Activated T-helper 1 cell treated with anti-CD3 and anti-CD28 coated beads, Interleukin-2, amount 50 U/mL, for 16 hours (primary cell): ENCODE data around the gene NRXN3.

Experiments used
- DNase-seq, 2 donors: peaks; one replicate each; pipeline ENCODE4 v3.0.0-alpha.2; 2020; ENCODE audit warnings: low read depth in 1 of 2, low spot score in 1 of 2

NRXN3 gene

GRCh38 chr14:78705989-78706388, 535.8 kb downstream of the NRXN3 start:
- DNase-seq: no peak

- no peak for DNase-seq
Observed at GRCh38 chr14:78709795-78710557, 539.8 kb downstream of the NRXN3 start.

GRCh38 chr14:78710963-78711362, 540.8 kb downstream of the NRXN3 start:
- DNase-seq: no peak

- DNase-seq: no peak
Observed at GRCh38 chr14:78713716-78714115, 543.5 kb downstream of the NRXN3 start.

- no peak for DNase-seq
Observed at GRCh38 chr14:78714711-78715110, 544.5 kb downstream of the NRXN3 start.

- no peak for DNase-seq
Observed at GRCh38 chr14:78721756-78722480, 551.7 kb downstream of the NRXN3 start.

GRCh38 chr14:78725086-78725485, 554.9 kb downstream of the NRXN3 start:
- DNase-seq: no peak

GRCh38 chr14:78737116-78737515, 566.9 kb downstream of the NRXN3 start:
- no peak for DNase-seq

- no peak for DNase-seq
Observed at GRCh38 chr14:78737601-78738000, 567.4 kb downstream of the NRXN3 start.

GRCh38 chr14:78746086-78746595, 576.0 kb downstream of the NRXN3 start:
- DNase-seq: no peak

GRCh38 chr14:78747813-78748212, 577.6 kb downstream of the NRXN3 start:
- no peak for DNase-seq

GRCh38 chr14:78752518-78753188, 582.5 kb downstream of the NRXN3 start:
- no peak for DNase-seq

- DNase-seq: no peak
Observed at GRCh38 chr14:78754059-78754458, 583.9 kb downstream of the NRXN3 start.

- no peak for DNase-seq
Observed at GRCh38 chr14:78758333-78758732, 588.2 kb downstream of the NRXN3 start.

GRCh38 chr14:78762331-78762730, 592.2 kb downstream of the NRXN3 start:
- DNase-seq: no peak

- DNase-seq: no peak
Observed at GRCh38 chr14:78763746-78764145, 593.6 kb downstream of the NRXN3 start.

GRCh38 chr14:78764240-78764639, 594.1 kb downstream of the NRXN3 start:
- no peak for DNase-seq

- no peak for DNase-seq
Observed at GRCh38 chr14:78764645-78765044, 594.5 kb downstream of the NRXN3 start.

GRCh38 chr14:78767436-78767835, 597.3 kb downstream of the NRXN3 start:
- no peak for DNase-seq

GRCh38 chr14:78782551-78782950, 612.4 kb downstream of the NRXN3 start:
- no peak for DNase-seq

GRCh38 chr14:78785265-78785664, 615.1 kb downstream of the NRXN3 start:
- DNase-seq: no peak
